IPS-NIHi7 (cell line): ENCODE measurements around the gene GTF2I.
A peak's percentile ranks its signal among the peaks of the same experiment; 100 is the strongest.
"Not testable (repeated sequence)": the region's sequence is repeated elsewhere in the genome, so short reads cannot be mapped to it uniquely, and the experiment has no call there.

ENCODE experiments used
- DNase-seq: peaks from one replicate; pipeline ENCODE4 v3.0.0; 2012; ENCODE audit warnings: mixed read lengths; ENCODE audit errors: extremely low spot score

The GTF2I gene

DNA sequence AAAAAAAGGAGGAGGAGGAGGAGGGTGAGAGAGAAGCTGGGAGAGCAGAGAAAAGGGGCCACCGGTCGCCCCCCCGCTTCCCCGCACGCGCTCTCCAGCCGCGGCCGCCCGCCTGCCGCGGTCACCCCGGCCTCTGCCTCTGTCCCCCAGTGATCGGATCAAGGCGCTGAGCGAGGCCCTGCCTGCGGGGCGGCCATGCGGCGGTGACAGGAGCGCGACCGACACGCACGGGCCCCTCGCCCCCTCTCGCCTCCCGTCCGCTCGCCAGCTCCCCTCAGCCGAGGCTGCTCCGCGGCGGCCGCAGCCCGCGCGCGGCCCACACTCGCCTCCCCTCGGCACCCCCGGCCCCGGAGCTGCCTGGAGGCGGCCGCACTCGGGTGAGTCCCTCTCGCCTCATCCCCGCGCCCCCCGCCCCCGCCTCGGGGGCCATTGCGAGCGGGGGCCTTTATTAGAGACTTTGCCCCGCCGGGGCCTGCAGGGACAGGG, at the start of gene GTF2I:
TSS of gene GTF2I (plus strand) at position 27 of the 486 bp plus-strand sequence. CDS start 31,411 bp downstream, outside the sequence.
- DNase-seq, result no peak

DNA sequence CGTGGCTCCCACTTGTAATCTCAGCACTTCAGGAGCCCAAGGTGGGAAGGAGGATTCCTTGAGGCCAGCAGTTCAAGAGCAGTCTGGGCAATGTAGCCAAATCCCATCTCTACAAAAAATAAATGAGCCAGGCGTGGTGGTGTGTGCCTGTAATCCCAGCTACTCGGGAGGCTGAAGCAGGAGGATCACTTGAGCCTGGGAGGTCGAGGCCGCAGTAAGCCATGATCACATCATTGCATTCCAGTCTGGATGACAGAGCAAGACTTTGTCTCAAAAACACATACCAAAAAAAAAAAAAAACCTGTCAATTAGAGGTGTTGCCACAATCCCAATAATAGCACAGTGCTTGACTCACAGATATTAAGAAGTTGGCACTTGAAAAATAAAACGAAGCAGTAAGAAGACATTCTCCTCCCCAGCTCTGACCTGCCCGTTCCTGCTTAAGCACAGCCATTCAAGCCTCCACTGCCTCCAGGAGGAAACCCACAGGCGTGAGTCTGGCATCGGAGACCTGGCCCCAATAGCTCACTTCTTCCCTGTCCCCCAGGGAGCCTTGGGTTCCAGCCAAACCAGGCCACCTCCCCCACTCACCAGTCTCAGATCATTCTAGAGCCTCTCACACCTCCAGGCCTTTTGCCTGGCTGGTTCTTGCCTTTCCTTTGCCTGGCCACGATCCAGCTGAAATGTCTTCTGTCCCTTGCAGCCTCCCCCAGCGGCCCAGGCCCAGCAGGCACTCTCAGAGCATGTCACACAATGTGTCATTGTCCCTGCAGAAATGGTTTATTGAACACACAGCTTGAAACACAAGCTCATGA, 45.3 kb upstream of the GTF2I start:
- DNase-seq, result peak; percentile 22

DNA sequence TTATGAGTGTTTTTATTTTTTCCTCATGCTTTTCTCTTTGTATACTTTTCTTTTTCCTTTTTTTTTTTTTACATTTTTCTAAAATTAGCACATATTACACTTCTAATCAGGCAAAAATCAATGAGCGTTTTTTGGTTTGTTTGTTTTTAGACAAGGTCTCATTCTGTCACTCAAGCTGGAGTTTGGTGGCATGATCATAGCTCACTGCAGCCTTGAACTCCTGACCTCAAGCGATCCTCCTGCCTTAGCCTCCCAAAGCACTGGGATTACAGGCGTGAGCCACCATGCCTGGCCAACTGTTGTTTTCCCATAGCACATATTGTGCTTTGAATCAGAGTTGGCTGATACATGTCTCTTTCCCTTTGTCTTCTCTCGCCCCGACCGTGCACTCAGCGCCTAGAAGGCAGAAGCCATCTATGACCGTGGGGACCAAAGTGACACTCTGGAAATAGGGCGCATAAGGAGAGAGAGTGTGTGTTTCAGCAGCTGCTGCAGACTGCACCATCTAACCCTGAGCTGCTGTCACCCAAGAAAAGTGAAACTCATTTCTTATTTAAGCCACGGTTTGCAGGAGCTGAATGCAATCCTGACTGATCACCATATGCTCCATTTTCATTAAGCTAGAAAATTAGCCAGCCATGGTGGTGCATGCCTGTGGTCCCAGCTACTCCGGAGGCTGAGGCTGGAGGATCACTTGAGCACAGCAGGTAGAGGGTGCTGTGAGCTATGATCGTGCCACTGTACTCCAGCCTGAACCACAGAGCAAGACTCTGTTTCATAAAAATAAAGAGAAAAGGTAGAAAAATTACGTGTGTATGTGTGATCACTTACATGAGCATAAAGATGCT, 41.4 kb upstream of the GTF2I start:
- no peak for DNase-seq

- peak; percentile 66 for DNase-seq
Measured at GRCh38 chr7:74617180-74617744, 40.3 kb upstream of the GTF2I start.

DNA sequence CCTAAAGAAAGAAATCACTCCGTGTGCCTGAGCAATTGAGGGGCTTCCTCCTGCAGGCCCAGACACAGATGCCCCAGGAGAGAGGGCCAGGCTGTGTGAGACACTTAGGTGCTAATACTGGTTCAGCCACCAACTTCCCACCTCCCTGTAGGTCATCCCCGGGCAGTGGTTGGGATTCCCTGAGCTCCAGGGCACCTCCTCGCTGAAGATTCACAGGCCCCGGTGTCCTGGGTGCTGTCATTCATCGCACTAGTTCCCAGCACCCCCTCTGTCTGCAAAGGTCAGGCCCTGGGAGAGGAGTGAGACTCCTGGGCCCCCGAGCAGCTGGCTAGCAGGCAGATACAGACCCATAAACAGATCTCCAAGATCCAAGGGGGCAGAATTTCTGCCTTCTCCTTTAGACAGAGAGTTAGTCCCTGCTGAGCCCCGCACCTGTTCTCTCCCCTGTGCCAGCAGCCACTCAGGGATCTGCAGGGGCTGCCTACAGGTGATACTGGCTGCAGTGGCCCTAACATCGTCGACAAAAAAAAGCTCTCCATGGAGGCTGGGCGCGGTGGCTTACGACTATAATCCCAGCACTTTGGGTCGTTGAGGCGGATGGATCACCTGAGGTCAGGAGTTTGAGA, 38.2 kb upstream of the GTF2I start:
- DNase-seq, result peak; percentile 20

DNA sequence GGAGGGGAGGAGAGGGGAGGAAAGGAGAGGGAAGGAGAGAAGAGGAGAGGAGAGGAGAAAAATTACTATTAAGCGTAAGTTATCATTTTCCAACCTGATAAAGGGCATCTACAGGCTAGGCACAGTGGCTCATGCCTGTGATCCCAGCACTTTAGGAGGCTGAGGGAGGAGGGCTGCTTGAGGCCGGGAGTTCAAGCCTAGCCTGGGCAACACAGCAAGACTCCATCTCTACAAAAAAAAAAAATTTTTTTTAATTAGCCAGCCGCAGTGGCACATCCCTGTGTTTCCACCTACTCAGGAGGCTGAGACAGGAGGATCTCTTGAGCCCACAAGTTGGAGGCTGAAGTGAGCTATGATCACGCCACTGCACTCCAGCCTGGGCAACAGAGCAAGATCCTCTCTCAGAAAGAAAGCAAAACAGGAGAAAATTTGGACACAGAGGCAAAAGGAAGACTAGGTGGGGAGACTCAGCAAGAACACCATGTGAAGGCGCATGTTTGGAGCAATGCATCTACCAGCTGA, 35.2 kb upstream of the GTF2I start:
- no peak for DNase-seq

- no peak for DNase-seq
Measured at GRCh38 chr7:74623135-74623534, 34.4 kb upstream of the GTF2I start.

DNA sequence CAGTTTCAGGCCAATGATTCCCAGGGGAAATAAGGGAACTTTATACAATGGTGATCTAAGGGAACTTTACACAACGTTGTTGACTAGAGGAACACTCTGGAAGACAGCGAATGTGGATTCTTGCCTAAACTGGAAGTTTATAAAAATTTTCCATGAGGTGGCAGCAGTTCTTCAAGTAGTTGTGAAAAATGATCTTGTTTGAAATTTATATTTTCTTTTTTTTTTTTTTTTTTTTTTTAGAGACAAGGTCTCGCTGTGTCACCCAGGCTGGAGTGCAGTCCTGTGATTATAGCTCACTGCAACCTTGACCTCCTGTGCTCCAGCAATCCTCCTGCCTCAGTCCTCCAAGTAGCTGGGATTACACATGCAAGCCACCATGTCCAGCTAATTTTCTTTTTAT, 32.1 kb upstream of the GTF2I start:
- DNase-seq, result no peak

DNA sequence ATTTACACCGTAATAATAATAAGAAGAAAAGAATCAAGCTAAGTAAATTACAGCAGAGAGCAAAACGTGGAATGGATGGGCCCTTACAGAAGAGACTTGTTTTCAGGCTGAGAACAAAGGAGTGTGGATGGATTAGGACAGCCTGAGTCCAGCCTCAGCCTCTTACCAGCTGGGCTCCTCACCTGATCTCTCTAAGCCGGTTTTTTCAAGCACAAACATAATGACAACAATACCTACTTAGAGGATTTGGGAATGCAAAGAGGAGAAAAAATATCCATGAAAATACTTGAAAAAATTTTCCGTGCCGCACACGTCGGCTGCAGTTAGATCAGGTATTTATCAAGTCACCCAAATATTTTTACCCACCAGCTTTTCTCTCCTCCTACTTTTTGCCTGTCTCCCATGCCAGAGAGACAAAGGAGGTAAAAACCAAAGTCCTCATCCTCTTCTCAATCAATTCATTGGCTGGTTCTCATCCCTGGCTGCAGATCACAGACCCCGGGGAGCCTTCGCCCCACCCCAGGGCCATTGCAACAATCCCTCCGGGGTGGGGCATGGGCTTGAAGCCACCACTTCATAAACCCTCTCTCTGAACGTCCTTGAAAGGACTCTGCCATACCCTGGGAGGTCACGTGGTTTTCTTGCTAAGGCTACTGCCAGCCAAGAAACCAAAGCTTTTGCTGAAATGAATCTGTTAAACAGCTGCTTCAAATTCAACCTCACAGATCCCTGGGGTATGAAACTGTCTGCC, 29.7 kb upstream of the GTF2I start:
- peak; percentile 45 for DNase-seq

GRCh38 chr7:74632505-74632904, 25.0 kb upstream of the GTF2I start:
- no peak for DNase-seq

DNA sequence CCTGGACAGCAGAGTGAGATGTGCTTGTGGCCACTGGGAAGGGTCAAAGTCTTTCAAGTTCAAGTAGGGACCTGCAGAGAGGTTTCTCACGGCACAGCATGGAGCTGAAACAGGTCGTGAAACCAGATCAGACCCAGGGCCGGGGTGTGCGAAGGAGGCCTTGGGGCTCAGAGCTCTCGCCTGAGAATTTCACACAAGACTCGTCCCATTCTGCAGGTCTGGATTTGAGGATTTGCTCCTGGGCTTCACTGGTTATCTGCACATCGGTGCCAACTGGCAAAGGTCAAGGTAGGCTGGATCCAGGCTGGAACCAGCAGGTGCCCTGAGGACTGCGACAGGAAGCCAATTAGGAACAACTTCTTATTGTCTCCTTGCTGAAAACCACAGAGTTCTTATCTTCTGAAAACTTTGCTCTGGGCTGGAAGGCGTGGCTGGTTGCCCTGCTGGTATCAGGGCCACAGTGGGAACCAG, 24.0 kb upstream of the GTF2I start:
- DNase-seq, result no peak

- DNase-seq, result no peak
Measured at GRCh38 chr7:74637745-74638144, 19.8 kb upstream of the GTF2I start.

DNA sequence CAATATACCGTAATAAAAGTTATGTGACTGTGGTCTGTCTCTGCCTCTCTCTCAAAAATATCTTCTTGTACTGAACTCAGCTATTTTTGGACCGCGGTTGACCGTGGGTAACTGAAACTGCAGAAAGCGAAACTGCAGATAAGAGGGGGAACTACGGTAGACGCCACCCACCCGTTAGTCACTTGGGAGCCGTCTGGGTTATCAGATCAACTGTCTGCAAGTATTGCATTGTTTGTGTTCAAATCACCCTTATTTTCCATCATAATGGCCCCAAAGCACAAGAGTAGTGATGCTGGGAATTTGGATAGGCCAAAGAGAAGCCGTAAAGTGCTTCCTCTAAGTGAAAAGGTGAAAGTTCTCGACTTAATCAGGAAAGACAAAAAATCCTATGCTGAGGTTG, 7.5 kb upstream of the GTF2I start:
- peak; percentile 50 for DNase-seq

GRCh38 chr7:74650493-74651132, 6.9 kb upstream of the GTF2I start:
- DNase-seq, result not testable (repeated sequence)

GRCh38 chr7:74651133-74651504, 6.4 kb upstream of the GTF2I start:
- DNase-seq, result not testable (repeated sequence)

DNA sequence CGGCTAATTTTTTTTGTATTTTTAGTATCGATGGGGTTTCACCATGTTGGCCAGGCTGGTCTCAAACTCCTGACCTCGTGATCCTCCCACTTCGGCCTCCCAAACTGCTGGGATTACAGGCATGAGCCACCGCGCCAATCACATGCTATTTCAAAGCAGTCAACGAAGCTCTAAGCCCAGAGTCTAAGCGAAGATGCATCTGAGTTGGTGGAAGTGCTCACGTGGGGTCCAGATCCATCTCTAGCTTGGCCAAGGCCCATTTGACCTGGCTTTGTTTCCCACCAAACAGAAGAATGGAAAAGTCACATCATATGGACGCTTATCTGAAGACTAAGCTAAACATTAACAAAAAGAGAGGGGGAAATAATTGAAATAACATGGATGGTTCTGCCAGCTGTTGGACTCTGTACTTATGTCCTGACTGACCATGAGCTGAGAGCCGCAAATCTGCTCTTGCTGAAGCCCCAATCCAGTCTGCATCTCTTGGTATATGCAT, 3.8 kb upstream of the GTF2I start:
- no peak for DNase-seq

GRCh38 chr7:74654811-74655210, 2.7 kb upstream of the GTF2I start:
- no peak for DNase-seq

- DNase-seq, result no peak
Measured at GRCh38 chr7:74655324-74655723, 2.2 kb upstream of the GTF2I start.

DNA sequence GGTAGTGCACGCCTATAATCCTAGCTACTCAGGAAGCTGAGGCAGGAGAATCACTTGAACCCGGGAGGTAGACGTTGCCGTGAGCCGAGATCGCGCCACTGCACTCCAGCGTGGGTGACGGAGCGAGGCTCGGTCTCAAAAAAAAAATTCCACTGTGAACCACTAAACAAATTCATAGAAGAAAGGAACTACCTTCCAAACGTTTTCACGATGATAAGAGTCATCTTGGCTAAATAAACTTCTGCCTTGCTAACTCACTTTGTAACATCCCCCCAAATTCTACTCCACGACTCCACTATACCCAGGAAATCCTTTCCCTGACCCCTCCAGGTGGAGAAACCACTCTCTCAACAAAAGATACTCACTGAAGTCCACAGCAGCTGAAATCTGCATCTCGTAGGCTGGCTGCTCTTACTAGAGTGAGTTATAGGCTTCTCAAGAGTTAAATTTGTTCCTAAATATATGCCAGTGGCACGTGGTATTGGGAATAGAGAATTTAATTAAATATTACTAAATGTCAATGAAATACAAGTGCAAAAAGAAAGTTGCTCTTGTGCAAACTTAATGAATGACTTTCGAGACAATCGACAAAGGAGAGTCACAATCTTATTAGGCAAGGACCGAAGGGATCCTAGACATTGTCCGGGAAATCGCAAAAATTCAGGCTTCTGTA, 1.6 kb upstream of the GTF2I start:
- no peak for DNase-seq

- DNase-seq, result peak; percentile 39
Measured at GRCh38 chr7:74656441-74656836, 1.1 kb upstream of the GTF2I start.
